DMS153 treated with DMSO at 0.1 percent for 48 hours (cell line): ENCODE results near the gene HMCN2.

ENCODE experiments used
- DNase-seq: peaks from one replicate; lab custom pipeline; 2025; ENCODE audit not compliant: unreplicated experiment; lab: John Stamatoyannopoulos, UW

HMCN2 gene

GRCh38 chr9:130447193-130447816, 181.7 kb downstream of the HMCN2 start:
- DNase-seq: no peak

- DNase-seq: no peak
Observed at GRCh38 chr9:130448035-130448624, 182.6 kb downstream of the HMCN2 start.

GRCh38 chr9:130448771-130449603, 183.4 kb downstream of the HMCN2 start:
- no peak for DNase-seq

- no peak for DNase-seq
Observed at GRCh38 chr9:130450344-130451003, 184.9 kb downstream of the HMCN2 start.

- no peak for DNase-seq
Observed at GRCh38 chr9:130451004-130451390, 185.4 kb downstream of the HMCN2 start.

- DNase-seq: peak; percentile 71
Observed at GRCh38 chr9:130451509-130452388, 186.2 kb downstream of the HMCN2 start.

GRCh38 chr9:130452835-130453234, 187.3 kb downstream of the HMCN2 start:
- DNase-seq: no peak

- peak; percentile 68 for DNase-seq
Observed at GRCh38 chr9:130453487-130453886, 187.9 kb downstream of the HMCN2 start.

GRCh38 chr9:130454096-130454811, 188.7 kb downstream of the HMCN2 start:
- DNase-seq: no peak

- no peak for DNase-seq
Observed at GRCh38 chr9:130454812-130455325, 189.3 kb downstream of the HMCN2 start.

- DNase-seq: no peak
Observed at GRCh38 chr9:130458027-130458803, 192.7 kb downstream of the HMCN2 start.

GRCh38 chr9:130458804-130459067, 193.2 kb downstream of the HMCN2 start:
- DNase-seq: no peak

- no peak for DNase-seq
Observed at GRCh38 chr9:130459151-130459550, 193.6 kb downstream of the HMCN2 start.

- no peak for DNase-seq
Observed at GRCh38 chr9:130459941-130460669, 194.5 kb downstream of the HMCN2 start.

GRCh38 chr9:130461218-130461630, 195.7 kb downstream of the HMCN2 start:
- DNase-seq: peak; percentile 15

- DNase-seq: no peak
Observed at GRCh38 chr9:130461731-130462130, 196.2 kb downstream of the HMCN2 start.

GRCh38 chr9:130462685-130463540, 197.4 kb downstream of the HMCN2 start:
- no peak for DNase-seq
